Measurements from ENCODE around the gene MORN1.

Gene MORN1

GRCh38 chr1:2419416-2419815 lies 28.1 kb upstream of the MORN1 start:
- DNase-seq (ENCODE audit: low read depth in 2 of 2): no peak

- DNase-seq (ENCODE audit: low read depth in 2 of 2): no peak
Observed at GRCh38 chr1:2418791-2419320, 27.5 kb upstream of the MORN1 start.

- no peak for DNase-seq (ENCODE audit: low read depth in 2 of 2)
Observed at GRCh38 chr1:2417833-2418225, 26.5 kb upstream of the MORN1 start.

GRCh38 chr1:2417083-2417832 lies 25.9 kb upstream of the MORN1 start:
- no peak for DNase-seq (ENCODE audit: low read depth in 2 of 2)

- DNase-seq (ENCODE audit: low read depth in 2 of 2): no peak
Observed at GRCh38 chr1:2416403-2416802, 25.0 kb upstream of the MORN1 start.

- DNase-seq (ENCODE audit: low read depth in 2 of 2): no peak
Observed at GRCh38 chr1:2415801-2416208, 24.5 kb upstream of the MORN1 start.

- DNase-seq (ENCODE audit: low read depth in 2 of 2): no peak
Observed at GRCh38 chr1:2415337-2415736, 24.0 kb upstream of the MORN1 start.

GRCh38 chr1:2414297-2414958 lies 23.1 kb upstream of the MORN1 start:
- peak; percentile 72 to 74 for DNase-seq (ENCODE audit: low read depth in 2 of 2)

- no peak for DNase-seq (ENCODE audit: low read depth in 2 of 2)
Observed at GRCh38 chr1:2413495-2414296, 22.3 kb upstream of the MORN1 start.

GRCh38 chr1:2412773-2413494 lies 21.6 kb upstream of the MORN1 start:
- DNase-seq (ENCODE audit: low read depth in 2 of 2): no peak

- DNase-seq (ENCODE audit: low read depth in 2 of 2): peak; percentile 99
Observed at GRCh38 chr1:2412395-2412772, 21.0 kb upstream of the MORN1 start, which contains the start of gene PEX10. Gene PEX10, minus strand, starts transcription at chr1:2412564. Its CDS starts 62 bp downstream, at chr1:2412502.

GRCh38 chr1:2411801-2412394 lies 20.5 kb upstream of the MORN1 start:
- no peak for DNase-seq (ENCODE audit: low read depth in 2 of 2)

- no peak for DNase-seq (ENCODE audit: low read depth in 2 of 2)
Observed at GRCh38 chr1:2409745-2410144, 18.4 kb upstream of the MORN1 start.

- DNase-seq (ENCODE audit: low read depth in 2 of 2): no peak
Observed at GRCh38 chr1:2408859-2409276, 17.5 kb upstream of the MORN1 start.

- DNase-seq (ENCODE audit: low read depth in 2 of 2): no peak
Observed at GRCh38 chr1:2408456-2408855, 17.1 kb upstream of the MORN1 start.

GRCh38 chr1:2407991-2408275 lies 16.6 kb upstream of the MORN1 start:
- DNase-seq (ENCODE audit: low read depth in 2 of 2): no peak

GRCh38 chr1:2407166-2407990 lies 16.0 kb upstream of the MORN1 start:
- no peak for DNase-seq (ENCODE audit: low read depth in 2 of 2)

- DNase-seq (ENCODE audit: low read depth in 2 of 2): no peak
Observed at GRCh38 chr1:2406451-2407041, 15.2 kb upstream of the MORN1 start.

GRCh38 chr1:2405588-2406295 lies 14.4 kb upstream of the MORN1 start:
- DNase-seq (ENCODE audit: low read depth in 2 of 2): no peak
